ENCODE data around the gene FSTL4.

- no peak for TF ChIP-seq POLR2A (IDR thresholded peaks at IDR 0.05)
- TF ChIP-seq CTCF (IDR thresholded peaks at IDR 0.05), result no peak
- TF ChIP-seq EP300 (IDR thresholded peaks at IDR 0.05; ENCODE audit: low read depth), result no peak
- no peak for TF ChIP-seq POLR2AphosphoS5 (IDR thresholded peaks at IDR 0.05)
These were observed 140.6 kb downstream of the FSTL4 start for GRCh38 chr5:133471699-133472098.

Data from transverse colon (tissue), 4 donors.